ENCODE results near the gene BCR. TPM values are rescaled to one million over a fixed set of nuclear protein-coding genes. Genes with fewer than 3 reads are reported as not detected.
"Not testable (repeated sequence)": the region's sequence is repeated elsewhere in the genome, so short reads cannot be mapped to it uniquely, and the experiment has no call there.

The BCR gene
- total and polyA plus RNA-seq, 2 of the 8 experiments (the other 6 are each of a cell fraction or from before 2014, with no cell fraction given), result 66.7 to 130 TPM

DNA sequence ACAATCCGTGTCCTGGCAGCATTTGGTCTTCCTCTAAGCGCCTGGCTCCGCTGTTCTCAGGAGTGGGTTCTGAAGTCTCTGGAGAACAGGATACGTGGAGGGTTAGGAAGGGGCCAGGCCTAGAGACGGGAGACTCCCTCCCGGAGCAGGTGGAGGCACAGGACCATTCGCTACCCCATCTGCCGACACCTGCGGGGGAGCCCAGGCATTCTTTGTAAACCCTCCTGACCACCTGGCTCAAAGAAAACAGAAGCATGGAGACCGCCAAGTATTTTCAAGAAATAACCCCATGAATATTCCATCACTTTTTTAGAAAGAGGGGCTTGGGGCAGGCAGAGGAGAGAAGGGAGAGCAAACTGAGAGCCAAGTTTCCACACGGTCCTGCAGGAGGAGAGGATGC lies 136.3 kb downstream of the BCR start:
- H3K18ac ChIP-seq (ENCODE audit: extremely low read depth, low read length); H3K23me2 ChIP-seq (ENCODE audit: low read depth, low read length); DNase-seq (ENCODE audit: low read depth in 1 of 2, low spot score in 2 of 2); H3K79me1 ChIP-seq (ENCODE audit: low read depth, low read length); H3K4me2 ChIP-seq (ENCODE audit: insufficient read depth in 1 of 2, low read depth in 2 of 2, low read length in 2 of 2); H3K56ac ChIP-seq (replicated peaks; ENCODE audit: insufficient read length, low read depth, low read length); H3K9ac ChIP-seq (replicated peaks in 1 of 4; ENCODE audit: extremely low read depth in 1 of 4, low read depth in 3 of 4, low read length in 3 of 4); H3K4me1 ChIP-seq (replicated peaks in 1 of 4; ENCODE audit: control insufficient read depth in 3 of 4, insufficient read depth in 4 of 4, low read length in 3 of 4); H3K23ac ChIP-seq (ENCODE audit: insufficient read length); H4K5ac ChIP-seq (ENCODE audit: insufficient read length, low read depth, low read length); H3K27ac ChIP-seq (ENCODE audit: low read depth, low read length); H2AK5ac ChIP-seq (ENCODE audit: low read depth, low read length); FAIRE-seq; POLR2A ChIA-PET (ENCODE audit: partially characterized antibody); H2BK20ac ChIP-seq (ENCODE audit: low read length); H3K27me3 ChIP-seq (replicated peaks in 1 of 4; ENCODE audit: control insufficient read depth in 3 of 4, extremely low read depth in 1 of 4, insufficient read depth in 3 of 4, low read length in 3 of 4); H2BK12ac ChIP-seq (ENCODE audit: low read depth, low read length); H3K79me2 ChIP-seq (ENCODE audit: control insufficient read depth in 1 of 2, insufficient read depth in 2 of 2, low read length in 2 of 2); H2BK15ac ChIP-seq (ENCODE audit: low read length); H2BK5ac ChIP-seq (ENCODE audit: low read depth, low read length); H4K20me1 ChIP-seq (replicated peaks in 1 of 2; ENCODE audit: control insufficient read depth in 1 of 2, insufficient read depth in 2 of 2, low read length in 2 of 2); H3K14ac ChIP-seq (ENCODE audit: insufficient read length); H4K8ac ChIP-seq (ENCODE audit: extremely low read depth, insufficient read depth, low read length); H3K9me3 ChIP-seq (ENCODE audit: insufficient read depth in 2 of 2, low read depth in 1 of 2, low read length in 1 of 2); H2AFZ ChIP-seq (ENCODE audit: low read length); H4K91ac ChIP-seq (replicated peaks; ENCODE audit: insufficient read length, low read length); CTCF ChIA-PET (ENCODE audit: partially characterized antibody); H3K4ac ChIP-seq (replicated peaks; ENCODE audit: insufficient read length, low read depth, low read length); H3K4me3 ChIP-seq (ENCODE audit: extremely low read depth in 1 of 4, insufficient read depth in 2 of 4, low read depth in 3 of 4, low read length in 4 of 4); H2BK120ac ChIP-seq (replicated peaks; ENCODE audit: low read depth, low read length): not testable (repeated sequence)
- WGBS, 2 experiments (ENCODE audit: extremely low coverage in 1 of 2, insufficient coverage in 1 of 2, insufficient read length in 1 of 2, insufficient replicate concordance in 2 of 2, low coverage in 1 of 2, low lambda C conversion rate in 2 of 2, missing lambda C conversion rate in 1 of 2), result 80% methylated on average over 7 of the region's 11 CpGs; no CpG with 5 or more reads in 1 of the 2 experiments
- H3K36me3 ChIP-seq (ENCODE audit: control insufficient read depth in 2 of 4, insufficient read depth in 4 of 4, low read length in 3 of 4), result peaks cover 0 to 12% (median 4%) of the 10 kb centered on the region in 4 experiments; a peak in 5 of 8 replicates

DNA sequence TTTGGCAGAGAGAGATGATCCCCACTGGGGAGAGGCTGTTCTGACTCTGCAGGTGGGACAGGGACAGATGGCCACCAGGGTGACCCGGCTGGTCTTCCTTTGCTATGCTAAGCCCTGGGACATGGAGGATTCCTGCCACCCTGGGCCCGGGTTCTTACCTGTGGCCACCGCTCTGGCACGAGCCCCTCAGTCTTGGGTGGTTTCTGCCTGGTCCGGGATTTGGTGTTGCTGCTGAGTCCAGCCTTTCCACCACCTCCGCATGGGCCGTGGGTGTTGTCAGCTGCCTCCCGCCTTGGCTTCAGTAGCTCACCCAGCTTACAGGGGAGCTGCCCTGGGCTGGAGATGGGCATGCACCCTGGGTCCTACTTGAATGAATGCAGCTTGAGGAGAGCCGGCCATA lies 138.0 kb downstream of the BCR start:
- H2BK12ac ChIP-seq (ENCODE audit: low read depth, low read length); H3K79me2 ChIP-seq (ENCODE audit: control insufficient read depth in 1 of 2, insufficient read depth in 2 of 2, low read length in 2 of 2); H3K14ac ChIP-seq (ENCODE audit: insufficient read length); H3K4me3 ChIP-seq (ENCODE audit: extremely low read depth in 1 of 4, insufficient read depth in 2 of 4, low read depth in 3 of 4, low read length in 4 of 4); H3K79me1 ChIP-seq (ENCODE audit: low read depth, low read length); CTCF ChIA-PET (ENCODE audit: partially characterized antibody); H3K9me3 ChIP-seq (ENCODE audit: insufficient read depth in 2 of 2, low read depth in 1 of 2, low read length in 1 of 2); H2BK120ac ChIP-seq (replicated peaks; ENCODE audit: low read depth, low read length); H2AK5ac ChIP-seq (ENCODE audit: low read depth, low read length); H3K4me1 ChIP-seq (replicated peaks in 1 of 4; ENCODE audit: control insufficient read depth in 3 of 4, insufficient read depth in 4 of 4, low read length in 3 of 4); H3K18ac ChIP-seq (ENCODE audit: extremely low read depth, low read length); H3K9ac ChIP-seq (replicated peaks in 1 of 4; ENCODE audit: extremely low read depth in 1 of 4, low read depth in 3 of 4, low read length in 3 of 4); H2BK20ac ChIP-seq (ENCODE audit: low read length); H2BK5ac ChIP-seq (ENCODE audit: low read depth, low read length); H3K4me2 ChIP-seq (ENCODE audit: insufficient read depth in 1 of 2, low read depth in 2 of 2, low read length in 2 of 2); H2AFZ ChIP-seq (ENCODE audit: low read length); H3K4ac ChIP-seq (replicated peaks; ENCODE audit: insufficient read length, low read depth, low read length); H3K27ac ChIP-seq (ENCODE audit: low read depth, low read length); H2BK15ac ChIP-seq (ENCODE audit: low read length); H3K36me3 ChIP-seq (ENCODE audit: control insufficient read depth in 2 of 4, insufficient read depth in 4 of 4, low read length in 3 of 4); H4K8ac ChIP-seq (ENCODE audit: extremely low read depth, insufficient read depth, low read length); FAIRE-seq; H3K27me3 ChIP-seq (replicated peaks in 1 of 4; ENCODE audit: control insufficient read depth in 3 of 4, extremely low read depth in 1 of 4, insufficient read depth in 3 of 4, low read length in 3 of 4); H4K5ac ChIP-seq (ENCODE audit: insufficient read length, low read depth, low read length); H3K23me2 ChIP-seq (ENCODE audit: low read depth, low read length); H4K20me1 ChIP-seq (replicated peaks in 1 of 2; ENCODE audit: control insufficient read depth in 1 of 2, insufficient read depth in 2 of 2, low read length in 2 of 2); H3K56ac ChIP-seq (replicated peaks; ENCODE audit: insufficient read length, low read depth, low read length); POLR2A ChIA-PET (ENCODE audit: partially characterized antibody); H3K23ac ChIP-seq (ENCODE audit: insufficient read length); H4K91ac ChIP-seq (replicated peaks; ENCODE audit: insufficient read length, low read length): not testable (repeated sequence)
- peak in 1 of 2 experiments; percentile 29 for DNase-seq (ENCODE audit: low read depth in 1 of 2, low spot score in 2 of 2)
- WGBS, 2 experiments (ENCODE audit: extremely low coverage in 1 of 2, insufficient coverage in 1 of 2, insufficient read length in 1 of 2, insufficient replicate concordance in 2 of 2, low coverage in 1 of 2, low lambda C conversion rate in 2 of 2, missing lambda C conversion rate in 1 of 2), result 93% methylated on average over 4 of the region's 9 CpGs; no CpG with 5 or more reads in 1 of the 2 experiments

All from H1 (cell line).